ENCODE data around the gene ZNF778.
A peak's percentile ranks its signal among the peaks of the same experiment; 100 is the strongest.

The ZNF778 gene

GRCh38 chr16:89217388-89218191 lies at the start of gene ZNF778:
ZNF778 (plus strand) TSS chr16:89217703; CDS start chr16:89221128, 3,425 bp downstream.
- peak; percentile 97 for DNase-seq (ENCODE audit: low spot score)
- in situ Hi-C loops (cut with MboI; ENCODE audit: low pct_unique_long_range_greater_than_20kb, low sequenced_read_pairs, unreplicated experiment), result loop anchor here (10.0 kb wide), 1 partner anchor 413 kb away; the partner anchor contains the start of gene CDT1
- no peak for TF ChIP-seq CTCF (IDR thresholded peaks at IDR 0.05; ENCODE audit: extremely low read depth, insufficient read depth, missing control alignments)

GRCh38 chr16:89168381-89169189 lies 48.9 kb upstream of the ZNF778 start:
- DNase-seq (ENCODE audit: low spot score), result no peak
- in situ Hi-C loops (cut with MboI; ENCODE audit: low pct_unique_long_range_greater_than_20kb, low sequenced_read_pairs, unreplicated experiment), result no loop called here
- no peak for TF ChIP-seq CTCF (IDR thresholded peaks at IDR 0.05; ENCODE audit: extremely low read depth, insufficient read depth, missing control alignments)

GRCh38 chr16:89169778-89170177 lies 47.7 kb upstream of the ZNF778 start:
- in situ Hi-C loops (cut with MboI; ENCODE audit: low pct_unique_long_range_greater_than_20kb, low sequenced_read_pairs, unreplicated experiment), result no loop called here
- no peak for DNase-seq (ENCODE audit: low spot score)
- TF ChIP-seq CTCF (IDR thresholded peaks at IDR 0.05; ENCODE audit: extremely low read depth, insufficient read depth, missing control alignments), result no peak

- DNase-seq (ENCODE audit: low spot score), result no peak
- in situ Hi-C loops (cut with MboI; ENCODE audit: low pct_unique_long_range_greater_than_20kb, low sequenced_read_pairs, unreplicated experiment), result no loop called here
- TF ChIP-seq CTCF (IDR thresholded peaks at IDR 0.05; ENCODE audit: extremely low read depth, insufficient read depth, missing control alignments), result no peak
Measured at GRCh38 chr16:89170346-89171215, 46.9 kb upstream of the ZNF778 start.

GRCh38 chr16:89171216-89172170 lies 46.0 kb upstream of the ZNF778 start, which contains the start of gene CDH15:
CDH15 (plus strand) TSS chr16:89171748; CDS start chr16:89171832, 84 bp downstream.
- in situ Hi-C loops (cut with MboI; ENCODE audit: low pct_unique_long_range_greater_than_20kb, low sequenced_read_pairs, unreplicated experiment), result no loop called here
- DNase-seq (ENCODE audit: low spot score), result peak; percentile 100
- no peak for TF ChIP-seq CTCF (IDR thresholded peaks at IDR 0.05; ENCODE audit: extremely low read depth, insufficient read depth, missing control alignments)

Measured in GM13977 (cell line).